GM19372 (cell line): ENCODE measurements around the gene GPRC5D.

ENCODE experiments used
- ATAC-seq: cut with Tn5 transposase; IDR thresholded peaks from one replicate; pipeline ENCODE4 v1.9.1; 2021; ENCODE audit warnings: mild to moderate bottlenecking, low read depth, moderate library complexity; ENCODE audit not compliant: unreplicated experiment

Gene GPRC5D

DNA sequence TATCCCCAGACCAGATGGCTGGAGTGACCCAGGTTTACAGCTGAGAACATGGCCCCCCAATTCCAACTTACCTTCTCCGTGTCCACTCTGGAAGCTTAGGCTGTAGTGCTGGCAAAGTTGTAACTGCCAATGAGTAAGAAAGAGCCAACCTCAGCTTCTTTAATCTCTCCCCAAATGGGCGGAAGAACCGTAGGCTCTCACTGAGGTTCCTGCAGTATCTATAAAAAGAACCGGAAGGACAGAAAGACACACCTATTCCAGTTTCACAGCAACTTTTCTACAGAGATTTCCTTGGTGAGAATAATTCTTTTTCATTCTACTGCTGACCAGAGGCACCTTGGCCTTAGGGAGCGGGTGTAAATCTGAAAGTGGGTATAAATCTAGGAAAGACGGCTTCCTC, at the start of gene GPRC5D:
Gene GPRC5D (minus strand): TSS at position 135 of the 400 bp plus-strand sequence. CDS start 1,786 bp downstream, outside the sequence.
- ATAC-seq, result no peak

DNA sequence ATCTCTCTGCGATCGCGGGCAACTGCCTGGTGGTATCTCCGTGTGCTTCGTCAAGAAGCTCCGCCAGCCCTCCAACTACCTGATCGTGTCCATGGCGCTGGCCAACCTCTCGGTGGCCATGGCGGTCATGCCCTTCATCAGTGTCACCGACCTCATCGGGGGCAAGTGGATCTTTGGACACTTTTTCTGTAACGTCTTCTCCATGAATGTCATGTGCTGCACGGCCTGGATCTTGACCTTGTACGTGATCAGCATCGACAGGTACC, 49.7 kb upstream of the GPRC5D start:
- ATAC-seq, result no peak

DNA sequence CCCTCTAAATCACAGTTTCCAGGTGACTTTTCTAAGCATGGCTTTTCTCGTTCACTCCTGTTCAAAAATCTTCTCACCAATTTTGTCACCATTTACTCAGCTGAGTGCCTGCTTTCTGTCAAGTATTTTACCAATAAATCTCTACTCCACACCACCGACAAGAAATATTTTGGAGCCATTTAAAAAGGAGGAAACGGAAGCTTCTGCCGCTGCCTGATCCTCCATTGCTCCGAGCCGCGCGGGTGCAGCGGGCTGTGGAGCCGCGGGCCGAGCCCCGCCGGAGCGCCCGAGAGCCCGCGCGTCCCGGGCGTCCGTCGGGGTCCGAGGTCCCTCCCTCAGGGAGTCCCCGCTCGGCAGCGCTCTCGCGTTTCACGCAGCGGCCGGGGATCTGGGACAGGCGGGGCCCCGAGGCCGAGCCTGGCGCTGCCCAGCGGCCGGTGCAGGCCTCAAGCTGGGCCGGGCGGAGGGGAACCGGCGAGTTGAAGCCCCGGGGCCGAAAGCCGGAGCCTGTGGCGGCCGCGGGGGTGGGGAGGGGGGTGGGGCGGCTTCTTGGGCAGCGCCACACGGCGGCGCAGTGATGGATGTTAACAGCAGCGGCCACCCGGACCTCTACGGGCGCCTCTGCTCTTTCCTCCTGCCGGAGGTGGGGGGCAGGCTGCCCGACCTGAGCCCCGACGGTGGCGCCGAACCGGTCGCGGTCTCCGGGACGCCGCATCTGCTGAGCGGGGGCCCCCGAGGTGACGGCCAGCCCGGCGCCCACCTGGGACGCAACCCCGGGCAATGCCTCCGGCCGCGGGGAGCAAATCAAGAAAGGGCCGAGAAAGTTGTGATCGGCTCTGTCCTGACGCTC, 49.2 kb upstream of the GPRC5D start:
- ATAC-seq, result peak; percentile 18

DNA sequence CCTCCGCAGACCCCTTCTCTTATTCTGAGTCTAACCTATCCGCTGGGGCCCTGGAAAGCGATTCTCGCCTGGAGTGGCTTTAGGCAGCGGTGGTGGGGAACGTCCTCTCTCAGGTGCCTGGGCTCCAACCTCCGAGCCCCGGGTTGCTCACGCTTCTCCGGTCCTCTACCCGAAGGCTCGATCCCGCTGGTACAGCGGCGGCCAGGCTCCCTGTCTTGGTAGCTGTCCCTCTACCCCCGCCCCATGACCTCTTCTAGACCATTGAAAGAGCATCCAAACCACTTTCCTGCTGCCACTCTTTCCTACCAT, 48.6 kb upstream of the GPRC5D start:
- ATAC-seq, result peak; percentile 38

DNA sequence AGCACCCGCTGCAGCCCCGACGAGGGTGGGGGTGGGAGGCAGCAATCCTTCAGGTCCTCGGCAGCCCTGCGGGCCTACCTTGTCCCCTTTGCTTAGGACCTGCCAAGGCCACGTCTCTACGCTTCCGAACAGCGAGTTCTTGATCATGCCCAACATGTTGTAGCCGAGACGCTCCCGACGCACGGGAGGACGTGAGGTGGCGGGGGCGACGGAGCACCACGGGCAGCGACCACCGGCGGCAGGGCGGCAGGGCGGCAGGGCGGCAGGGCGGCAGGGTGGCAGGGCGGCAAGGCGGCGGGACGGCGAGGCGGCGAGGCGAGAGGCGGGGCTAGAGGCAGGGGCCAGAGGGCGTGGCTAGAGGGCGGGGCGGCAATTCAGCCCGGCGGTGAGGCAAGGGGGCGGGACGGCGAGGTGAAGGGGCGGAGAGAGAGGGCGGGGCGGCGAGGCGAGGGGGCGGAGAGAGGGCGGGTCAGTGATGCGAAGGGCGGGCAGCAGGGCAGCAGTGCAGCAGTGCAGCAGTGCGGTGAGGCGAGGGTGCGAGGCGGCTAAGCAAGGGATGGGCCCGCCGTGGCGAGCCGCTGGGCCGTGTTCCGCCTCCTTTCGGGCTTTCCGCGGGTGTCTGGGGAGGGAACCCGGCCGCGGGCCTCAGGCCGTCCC, 48.1 kb upstream of the GPRC5D start, which contains the start of gene HEBP1:
Gene HEBP1 (minus strand): TSS at position 307 of the 657 bp plus-strand sequence. CDS start 151 bp downstream, at position 156.
- peak; percentile 79 for ATAC-seq

DNA sequence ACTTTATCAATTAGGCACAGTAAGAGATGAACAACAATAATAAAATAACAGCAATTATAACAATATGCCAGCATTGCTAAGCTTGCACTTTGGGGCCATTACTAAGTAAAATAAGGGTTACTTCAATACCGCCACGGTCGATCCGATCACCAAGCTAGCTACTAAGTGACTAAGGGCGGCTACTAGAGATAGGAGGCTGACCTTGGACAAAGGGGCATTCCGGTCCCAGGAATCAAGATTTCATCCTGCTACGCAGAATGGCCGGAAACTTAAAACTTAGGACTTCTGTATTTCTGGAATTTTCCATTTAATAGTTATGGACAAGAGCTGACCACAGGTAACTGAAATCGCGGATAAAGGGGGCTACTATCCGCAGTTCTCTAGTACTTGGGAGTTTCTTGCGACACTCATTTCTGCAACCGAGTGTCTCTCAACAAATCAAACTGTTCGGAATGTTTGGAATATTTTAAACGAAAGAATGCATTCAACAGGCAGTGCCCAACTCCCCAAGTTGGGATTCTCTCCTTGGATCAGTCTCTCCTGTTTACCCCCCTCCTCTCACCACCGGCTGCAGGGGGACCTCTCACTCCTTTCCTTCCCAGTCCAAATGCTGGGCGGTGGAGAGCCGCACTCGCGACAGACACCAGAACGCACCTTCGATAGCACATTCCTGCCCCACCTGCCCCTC, 47.4 kb upstream of the GPRC5D start:
- no peak for ATAC-seq

DNA sequence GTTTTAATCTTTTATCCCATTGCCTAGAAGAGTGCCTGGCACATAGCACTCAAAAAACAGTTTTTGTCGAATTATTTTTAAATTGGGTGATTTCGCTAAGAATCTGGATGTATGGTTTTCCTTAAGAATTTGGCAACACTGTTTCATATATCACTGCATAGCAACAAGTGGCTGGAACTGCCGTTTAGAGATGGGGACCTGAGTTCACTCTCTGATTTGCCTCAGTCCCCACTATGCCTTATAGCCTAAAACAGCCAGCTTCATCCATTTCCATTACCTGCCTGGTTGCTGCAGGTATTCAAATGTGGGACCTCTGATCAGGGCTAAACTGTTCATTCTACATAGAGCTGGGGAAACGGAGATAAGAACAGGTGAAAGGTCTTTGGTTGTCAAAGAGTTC, 46.3 kb upstream of the GPRC5D start:
- no peak for ATAC-seq

DNA sequence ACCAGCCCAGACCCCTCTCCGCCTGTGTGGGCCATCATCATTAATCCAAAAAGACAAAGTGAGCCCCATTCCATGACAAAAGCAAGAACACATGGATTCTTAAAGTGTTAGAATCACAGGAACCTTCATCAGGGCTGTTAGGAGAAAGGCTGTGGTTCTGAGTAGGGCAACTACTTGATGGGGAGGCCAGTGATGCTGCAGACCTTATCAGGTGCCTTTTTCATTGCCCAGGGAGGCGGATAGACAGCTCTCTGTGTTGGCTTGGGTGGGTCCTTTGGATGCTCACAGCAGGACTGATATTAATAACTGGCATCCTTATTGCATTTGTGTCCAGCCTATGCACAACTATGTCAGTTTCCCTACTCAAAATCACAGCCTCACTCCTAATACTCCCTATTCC, 45.8 kb upstream of the GPRC5D start:
- no peak for ATAC-seq

DNA sequence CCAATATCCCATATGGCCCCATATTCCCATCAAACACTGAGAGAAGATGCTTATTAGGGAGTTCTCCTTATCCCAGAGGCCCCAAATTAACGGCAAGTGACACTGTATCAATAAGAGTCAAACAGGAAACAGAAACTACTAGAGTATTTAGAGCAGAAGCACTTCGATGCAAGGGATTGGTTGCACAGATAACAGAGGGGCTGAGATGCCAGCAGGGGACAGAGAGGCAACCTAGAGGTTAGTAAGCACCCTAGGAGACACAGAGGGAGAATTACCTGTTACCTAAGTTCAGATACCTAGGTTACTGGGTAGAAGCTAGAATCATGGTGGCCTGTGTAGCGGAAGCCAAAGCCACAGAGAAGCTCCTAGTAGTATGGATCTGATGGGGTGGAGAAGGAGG, 45.2 kb upstream of the GPRC5D start:
- no peak for ATAC-seq

DNA sequence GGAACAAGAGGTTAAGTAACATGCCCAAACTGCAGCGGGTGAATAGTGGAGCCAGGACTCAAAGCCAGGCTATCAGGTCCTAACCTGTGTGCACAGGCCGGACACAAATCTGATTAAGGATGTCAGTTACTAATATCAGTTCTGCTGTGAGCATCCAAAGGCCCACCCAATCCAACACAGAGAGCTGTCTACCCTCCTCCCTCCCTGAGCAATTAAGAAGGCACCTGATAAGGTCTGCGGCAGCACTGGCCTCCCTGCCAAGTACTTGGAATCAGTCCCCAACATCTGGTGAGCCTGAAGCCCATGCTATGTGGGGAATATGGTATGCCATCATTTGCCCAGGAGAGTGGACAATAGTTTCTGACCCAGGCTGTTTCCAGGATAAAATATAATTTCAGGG, 44.2 kb upstream of the GPRC5D start:
- ATAC-seq, result no peak

DNA sequence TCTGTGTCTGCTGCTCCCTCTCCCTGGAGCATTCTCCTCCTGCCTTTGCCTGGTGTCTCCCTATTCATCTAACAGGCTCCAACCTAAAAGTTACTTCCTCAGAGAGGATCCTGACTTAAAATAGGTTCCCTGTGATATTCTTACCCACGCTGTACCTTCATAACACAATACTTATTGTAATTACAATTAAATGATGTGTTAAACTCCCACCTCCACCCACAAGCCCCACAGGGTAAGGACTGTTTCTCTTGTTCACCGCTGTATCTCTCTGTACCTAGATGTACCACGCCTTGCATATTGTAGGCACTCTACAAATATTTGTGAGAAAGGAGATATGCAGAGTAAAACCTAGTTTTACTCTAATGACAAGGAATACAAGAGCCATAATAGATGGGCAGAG, 43.1 kb upstream of the GPRC5D start:
- ATAC-seq, result no peak

DNA sequence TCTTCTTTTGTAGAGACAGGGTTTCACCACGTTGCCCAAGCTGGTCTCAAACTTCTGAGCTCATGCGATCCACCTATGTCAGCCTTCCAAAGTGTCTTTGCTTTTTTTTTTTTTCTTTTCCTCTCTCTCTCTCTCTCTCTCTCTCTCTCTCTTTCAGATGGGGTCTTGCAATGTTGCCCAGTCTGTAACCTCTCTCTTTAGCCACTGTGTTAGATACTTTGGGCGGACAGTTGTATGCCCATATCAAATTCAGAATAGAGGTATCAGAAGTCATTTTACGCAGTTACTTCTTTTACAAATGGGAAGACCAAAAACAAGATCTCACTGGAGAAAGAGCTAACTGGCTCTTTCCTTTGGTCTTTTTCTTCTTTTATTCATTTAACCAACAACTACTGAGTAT, 41.4 kb upstream of the GPRC5D start:
- ATAC-seq, result no peak

DNA sequence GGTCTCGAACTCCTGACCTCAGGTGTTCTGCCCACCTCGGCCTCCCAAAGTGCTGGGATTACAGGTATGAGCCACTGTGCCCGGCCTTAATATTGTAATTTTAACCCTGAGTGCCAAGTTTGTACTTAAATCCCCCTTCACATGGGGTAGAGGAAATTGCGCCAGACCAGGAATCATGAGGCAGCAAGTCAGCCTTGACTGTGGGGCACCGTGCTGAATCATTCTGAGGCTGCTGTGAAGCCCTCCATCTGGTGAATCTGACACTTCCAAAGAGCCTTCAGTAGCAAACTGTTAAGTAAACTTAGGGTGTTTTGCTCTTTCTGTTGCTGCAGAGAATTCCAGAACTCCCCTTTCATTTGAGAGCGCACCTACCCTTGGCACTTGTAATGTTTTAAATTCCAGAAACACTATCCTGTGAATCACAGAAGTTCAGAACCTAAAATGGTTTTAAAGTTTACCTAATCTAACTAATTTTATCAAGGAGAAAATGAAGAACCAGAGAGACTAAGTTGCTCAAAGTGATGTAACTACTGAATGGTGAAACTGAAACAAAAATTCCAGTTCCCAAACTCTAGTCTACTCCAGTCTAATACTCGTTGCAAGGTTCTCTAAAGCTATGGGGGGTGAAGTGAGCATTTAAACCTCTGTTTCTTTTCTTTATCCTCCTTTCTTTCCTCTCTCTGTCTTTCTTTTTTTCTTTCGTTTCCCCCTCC, 40.6 kb upstream of the GPRC5D start:
- no peak for ATAC-seq

DNA sequence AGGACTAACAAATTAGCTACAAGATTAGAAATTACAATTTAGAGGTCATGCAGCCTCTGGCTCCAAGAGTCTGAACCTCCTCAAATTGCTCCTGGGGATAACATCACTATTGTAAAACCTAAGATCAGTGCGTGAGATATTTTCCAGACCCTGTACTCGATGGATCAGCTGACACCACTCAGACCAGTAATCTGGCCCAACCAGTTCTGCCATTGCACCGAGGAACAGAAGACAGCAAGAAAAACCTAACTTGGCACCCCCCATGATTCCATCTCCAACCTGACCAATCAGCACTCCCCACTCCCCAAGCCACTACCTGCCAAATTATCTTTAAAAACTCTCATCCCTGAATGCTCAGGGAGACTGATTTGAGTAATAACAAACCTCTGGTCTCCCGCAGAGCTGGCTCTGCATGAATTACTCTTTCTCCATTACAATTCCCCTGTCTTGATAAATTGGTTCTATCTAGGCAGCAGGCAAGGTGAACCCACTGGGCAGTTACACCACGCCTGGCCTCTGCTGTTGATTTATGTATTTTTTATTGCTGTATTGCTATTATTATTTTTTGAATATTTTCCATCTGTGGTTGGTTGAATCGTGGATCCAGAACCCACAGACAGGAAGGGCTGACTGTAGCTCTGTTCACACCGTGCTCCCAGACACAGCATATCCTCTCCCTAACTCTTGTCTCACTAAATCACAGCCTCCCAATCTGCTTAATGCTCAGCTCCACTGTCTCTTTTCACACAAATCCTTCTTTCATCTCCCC, 38.9 kb upstream of the GPRC5D start:
- no peak for ATAC-seq

DNA sequence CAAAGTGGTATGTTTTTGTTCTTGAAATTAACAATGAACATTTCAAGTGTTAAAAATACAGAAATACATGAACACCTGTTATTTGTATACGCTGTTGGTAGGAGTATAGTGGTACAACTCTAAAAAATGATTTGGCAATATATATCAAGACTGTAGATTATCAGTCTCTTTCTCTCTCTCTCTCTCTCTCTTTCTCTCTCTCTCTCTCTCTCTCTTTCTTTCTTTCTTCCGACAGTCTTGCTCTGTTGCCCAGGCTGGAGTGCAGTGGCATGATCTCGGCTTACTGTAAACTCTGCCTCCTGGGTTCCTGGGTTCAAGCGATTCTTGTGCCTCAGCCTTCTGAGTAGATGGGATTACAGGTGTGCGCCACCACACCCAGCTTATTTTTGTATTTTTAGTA, 35.5 kb upstream of the GPRC5D start:
- ATAC-seq, result no peak

DNA sequence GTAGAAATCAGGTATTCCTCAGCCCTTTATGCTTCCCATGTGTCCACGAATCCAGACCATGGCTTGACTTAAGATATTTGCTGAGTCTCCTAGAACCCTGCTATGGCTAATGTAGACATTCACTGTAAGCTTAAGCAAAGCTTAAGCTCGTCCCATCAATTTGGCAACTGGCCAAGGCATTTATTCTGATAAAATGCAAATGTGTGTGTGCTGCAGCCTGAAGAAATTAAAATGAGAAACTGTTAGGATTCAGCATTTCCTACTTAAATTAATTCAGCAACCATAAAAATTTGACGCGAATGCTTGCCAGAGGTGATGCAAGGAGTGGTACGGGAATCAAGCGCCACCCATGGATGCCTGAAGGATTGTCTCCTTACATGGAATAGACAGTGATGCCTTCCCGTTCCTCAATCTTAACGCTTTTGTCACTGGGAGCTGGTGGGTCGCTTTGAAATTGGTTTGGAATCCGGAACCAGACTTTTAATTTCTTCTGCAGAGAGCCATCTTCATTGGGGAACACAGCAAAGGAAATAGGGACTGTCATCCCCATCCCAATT, 34.9 kb upstream of the GPRC5D start:
- ATAC-seq, result no peak

DNA sequence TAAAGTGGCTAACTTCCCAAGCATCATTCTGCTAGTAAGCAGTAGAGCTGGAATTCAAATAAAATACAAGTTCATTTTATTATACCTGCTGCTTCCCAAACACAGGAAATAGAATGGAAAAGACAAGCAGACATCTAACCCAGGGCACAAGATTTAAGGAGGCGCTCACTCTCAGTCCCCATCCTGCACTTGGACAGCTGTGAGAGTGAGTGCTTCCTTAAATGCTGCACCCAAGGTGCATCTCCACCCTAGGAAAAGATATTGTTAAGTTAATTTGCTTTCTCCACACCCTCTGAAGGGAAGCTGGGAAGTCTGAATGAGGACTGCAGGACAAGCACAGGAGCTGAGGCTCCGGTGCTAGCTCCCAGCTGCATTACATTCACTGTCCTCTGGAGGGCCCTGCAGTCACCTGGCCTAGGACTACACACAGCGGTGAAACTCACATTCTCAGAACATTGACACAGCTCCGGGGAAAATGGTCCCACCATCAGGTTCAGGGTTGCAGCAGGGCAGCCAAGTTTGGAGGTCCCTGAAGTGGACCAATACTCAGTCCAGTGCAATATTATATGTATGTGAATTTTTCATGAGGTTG, 33.9 kb upstream of the GPRC5D start:
- no peak for ATAC-seq

DNA sequence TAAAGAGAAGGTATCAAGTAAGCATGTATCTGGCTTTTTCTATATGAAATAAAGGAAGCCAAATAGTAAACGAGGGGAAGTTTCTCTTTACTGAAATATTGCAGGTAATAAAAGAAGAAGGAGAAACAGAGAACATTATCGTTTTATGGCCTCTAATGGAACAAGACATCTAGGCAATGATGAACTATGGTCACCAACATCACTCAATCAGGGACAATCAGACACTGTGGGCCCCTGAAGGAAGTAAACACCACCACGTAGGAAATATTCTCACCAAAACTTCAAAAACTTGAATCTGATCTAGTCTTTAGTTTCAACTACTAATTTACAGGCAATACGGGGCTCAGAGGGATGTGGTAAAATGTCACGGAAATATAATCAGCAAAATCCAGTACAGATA, 32.2 kb upstream of the GPRC5D start:
- ATAC-seq, result no peak

DNA sequence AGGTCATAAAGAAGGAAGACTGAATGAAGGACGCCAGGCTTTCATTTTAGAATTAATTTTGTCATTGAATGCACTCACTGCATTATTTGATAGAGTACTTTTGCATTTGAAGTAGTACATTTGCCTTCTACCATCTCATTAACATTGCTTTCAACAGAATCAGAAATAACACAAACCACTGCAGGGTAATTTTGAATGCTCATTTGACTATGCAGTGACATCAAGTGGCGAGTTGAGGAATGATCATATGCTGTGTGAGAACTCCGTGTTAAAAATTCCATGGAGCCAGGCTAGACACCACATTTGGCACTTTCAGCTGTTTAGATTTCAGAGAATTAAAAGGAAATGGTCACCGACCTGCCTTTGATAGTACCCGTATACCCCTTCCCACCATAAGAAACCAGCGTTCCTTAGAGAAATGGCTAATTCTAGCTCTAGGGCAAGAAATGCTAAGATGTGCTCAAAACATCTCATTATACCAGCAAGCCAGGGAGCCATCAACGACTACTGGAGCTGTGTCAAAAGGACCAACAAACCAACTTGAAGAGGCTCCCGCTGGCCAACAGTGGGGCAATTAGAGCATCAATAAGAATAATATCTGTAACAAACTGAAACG, 31.6 kb upstream of the GPRC5D start:
- ATAC-seq, result no peak
